Transverse colon (tissue), 4 donors: Measurements from ENCODE around the gene ERP27. TPM values are rescaled to one million over a fixed set of nuclear protein-coding genes. Genes with fewer than 3 reads are reported as not detected.

Source experiments
- DNase-seq: peaks from one replicate; pipeline ENCODE4 v3.0.0-alpha.2; 2019
- H3K27ac ChIP-seq, 4 donors: fragments of 200-600 bp; sonication (generic); 2 replicates each; pipeline ENCODE4 v1.5.1; 2016 to 2018; ENCODE audit warnings: inconsistent platforms in 4 of 4
- H3K27me3 ChIP-seq: fragments of 200-600 bp; sonication (generic); 2 replicates; pipeline ENCODE4 v1.5.1; 2017; ENCODE audit warnings: inconsistent platforms
- H3K36me3 ChIP-seq, 4 donors: fragments of 200-600 bp; sonication (generic); 2 replicates each; pipeline ENCODE4 v1.5.1; 2017 to 2019; ENCODE audit warnings: inconsistent platforms in 4 of 4
- H3K4me1 ChIP-seq, 4 donors: fragments of 200-600 bp; sonication (generic); 2 replicates each; pipeline ENCODE4 v1.5.1; 2017 to 2020; ENCODE audit warnings: inconsistent platforms in 4 of 4
- H3K4me3 ChIP-seq, 4 donors: fragments of 200-600 bp; sonication (generic); 1 replicate in 1 of 4; 2 replicates in 3 of 4; pipeline versions ENCODE4 v1.5.1 to v1.6.1; 2017 to 2019; ENCODE audit warnings: inconsistent platforms in 4 of 4
- H3K9me3 ChIP-seq, 2 donors: fragments of 200-600 bp; sonication (generic); 2 replicates each; pipeline ENCODE4 v1.5.1; 2017 to 2019; ENCODE audit warnings: inconsistent platforms in 2 of 2
- EP300 ChIP-seq: sonication (generic); formaldehyde crosslinking; IDR thresholded peaks from one replicate; pipeline ENCODE4 v1.6.1; 2017; ENCODE audit warnings: antibody characterized with exemption, low read depth
- POLR2A ChIP-seq: fragments of 450-650 bp; IDR thresholded peaks from one replicate; pipeline ENCODE4 v1.6.1; 2016; ENCODE audit warnings: antibody characterized with exemption, mild to moderate bottlenecking, moderate library complexity
- POLR2AphosphoS5 ChIP-seq, 3 donors: sonication (generic); formaldehyde crosslinking; IDR thresholded peaks; one replicate each; pipeline ENCODE4 v1.6.1; 2016; ENCODE audit warnings: antibody characterized with exemption in 3 of 3
- WGBS, 2 donors: methylation state at CpG; one replicate each; pipeline ENCODE4 v1.1.5; 2018; ENCODE audit warnings: low coverage in 1 of 2; 5-methylcytosine and 5-hydroxymethylcytosine counted together
- in situ Hi-C, 4 donors: fragments of 200-750 bp; cut with MboI; loops; one replicate each; pipeline versions ENCODE4 v1.15.0 to v1.15.1; 2017; ENCODE audit warnings: low sequenced_read_pairs in 3 of 4, low pct_ligation_motif_present in 1 of 4, low pct_unique_long_range_greater_than_20kb in 1 of 4
- intact Hi-C: fragments of 100-400 bp; cut with DNase I; formaldehyde crosslinking; loops from one replicate; pipeline ENCODE4 v1.15.1; 2023; ENCODE audit warnings: low total_unique reads
- total RNA-seq, 4 donors: library from RNA; depleted of rRNA; stranded (reverse); fragments of >200 nt; gene quantifications; one replicate each; pipeline ENCODE4 v1.1.0, GENCODE V29; 2016
- TF ChIP-seq, protein P1 (sequence below), 5 experiments: fragments of 200-600 bp in 3 of 5; fragments of 450-650 bp in 2 of 5; sonication (generic) in 3 of 5; IDR thresholded peaks; 1 replicate in 2 of 5; 2 replicates in 3 of 5; pipeline ENCODE4 v1.5.1; 2016 to 2017; ENCODE audit warnings: antibody characterized with exemption in 5 of 5, inconsistent platforms in 3 of 5, mild to moderate bottlenecking in 2 of 5, moderate library complexity in 1 of 5

Gene ERP27
- total RNA-seq, 4 donors from 2014 or later = 0.64 to 2.6 TPM; not detected in 2

DNA sequence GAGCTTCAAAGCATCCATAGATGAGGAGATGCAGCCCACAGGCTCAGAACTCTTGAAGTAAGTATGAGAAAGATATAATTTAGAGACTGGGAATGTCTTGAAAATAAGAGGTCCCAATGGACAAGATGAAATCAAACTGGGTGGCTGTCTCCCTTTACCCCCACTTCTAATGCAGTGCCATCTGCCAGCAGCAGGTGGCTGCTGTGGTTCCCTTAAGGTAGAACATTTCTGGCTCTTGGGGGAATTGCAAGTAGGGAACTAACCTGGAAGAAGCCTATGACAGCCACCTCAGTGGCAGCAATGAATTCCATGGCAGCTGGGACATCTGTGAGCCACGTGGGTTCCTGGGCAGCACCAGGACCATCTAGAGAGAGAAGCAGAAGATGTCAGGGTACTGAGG lies 648 bp downstream of the ERP27 start:
- Histone ChIP-seq H3K9me3 (no peaks in the 10 kb centered on the region), H3K36me3 (no peaks in the 10 kb centered on the region), H3K4me1 (peaks cover 0 to 14% (median 3%) of the 10 kb centered on the region in 4 donors), H3K27me3 (no peaks in the 10 kb centered on the region), H3K4me3 (no peak overlapping the region), H3K27ac (peak overlapping the region in 1 of 4 donors; percentile 30)
- DNase-seq = no peak
- TF ChIP-seq POLR2AphosphoS5 (IDR thresholded peaks at IDR 0.05) = no peak
- TF ChIP-seq, protein P1, sequence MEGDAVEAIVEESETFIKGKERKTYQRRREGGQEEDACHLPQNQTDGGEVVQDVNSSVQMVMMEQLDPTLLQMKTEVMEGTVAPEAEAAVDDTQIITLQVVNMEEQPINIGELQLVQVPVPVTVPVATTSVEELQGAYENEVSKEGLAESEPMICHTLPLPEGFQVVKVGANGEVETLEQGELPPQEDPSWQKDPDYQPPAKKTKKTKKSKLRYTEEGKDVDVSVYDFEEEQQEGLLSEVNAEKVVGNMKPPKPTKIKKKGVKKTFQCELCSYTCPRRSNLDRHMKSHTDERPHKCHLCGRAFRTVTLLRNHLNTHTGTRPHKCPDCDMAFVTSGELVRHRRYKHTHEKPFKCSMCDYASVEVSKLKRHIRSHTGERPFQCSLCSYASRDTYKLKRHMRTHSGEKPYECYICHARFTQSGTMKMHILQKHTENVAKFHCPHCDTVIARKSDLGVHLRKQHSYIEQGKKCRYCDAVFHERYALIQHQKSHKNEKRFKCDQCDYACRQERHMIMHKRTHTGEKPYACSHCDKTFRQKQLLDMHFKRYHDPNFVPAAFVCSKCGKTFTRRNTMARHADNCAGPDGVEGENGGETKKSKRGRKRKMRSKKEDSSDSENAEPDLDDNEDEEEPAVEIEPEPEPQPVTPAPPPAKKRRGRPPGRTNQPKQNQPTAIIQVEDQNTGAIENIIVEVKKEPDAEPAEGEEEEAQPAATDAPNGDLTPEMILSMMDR (IDR thresholded peaks at IDR 0.05) = no peak
- TF ChIP-seq EP300 = no peak
- intact Hi-C loops = no loop called here
- WGBS, 2 donors = 86% methylated on average over 1 of the region's 1 CpG; no CpG with 5 or more reads in 1 of the 2 donors
- in situ Hi-C loops = no loop called here

DNA sequence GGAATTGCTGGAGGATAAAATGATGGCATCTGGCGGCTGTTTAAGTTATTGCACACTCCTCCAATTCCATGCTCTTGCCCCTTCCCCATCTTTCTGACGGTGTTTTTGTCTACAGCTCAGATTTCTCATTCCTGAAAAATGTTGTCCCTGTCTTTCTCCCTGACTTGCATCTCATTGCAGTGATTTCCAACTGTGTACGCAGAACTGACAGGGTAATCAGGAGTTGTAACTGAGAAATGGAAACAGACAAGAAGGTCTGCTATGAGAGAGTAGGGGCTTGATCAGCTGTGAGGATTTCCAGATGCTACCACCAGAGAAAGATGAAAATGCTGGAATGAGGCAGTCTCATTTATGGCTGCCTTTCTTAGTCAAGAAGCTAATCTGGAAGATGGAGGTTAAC lies 1.3 kb downstream of the ERP27 start:
- no peak for DNase-seq
- Histone ChIP-seq H3K4me3 (no peak overlapping the region), H3K36me3 (no peaks in the 10 kb centered on the region), H3K4me1 (peaks cover 0 to 14% (median 3%) of the 10 kb centered on the region in 4 donors), H3K27me3 (no peaks in the 10 kb centered on the region), H3K27ac (peak overlapping the region in 1 of 4 donors; percentile 30), H3K9me3 (no peaks in the 10 kb centered on the region)
- in situ Hi-C loops = no loop called here
- intact Hi-C loops = no loop called here
- TF ChIP-seq EP300 (no peak), POLR2A (no peak), POLR2AphosphoS5 (IDR thresholded peaks at IDR 0.05) (no peak)
- TF ChIP-seq, protein P1 (IDR thresholded peaks at IDR 0.05) = no peak
- WGBS, 2 donors = 91 to 100% methylated on average over 3 of the region's 3 CpGs

DNA sequence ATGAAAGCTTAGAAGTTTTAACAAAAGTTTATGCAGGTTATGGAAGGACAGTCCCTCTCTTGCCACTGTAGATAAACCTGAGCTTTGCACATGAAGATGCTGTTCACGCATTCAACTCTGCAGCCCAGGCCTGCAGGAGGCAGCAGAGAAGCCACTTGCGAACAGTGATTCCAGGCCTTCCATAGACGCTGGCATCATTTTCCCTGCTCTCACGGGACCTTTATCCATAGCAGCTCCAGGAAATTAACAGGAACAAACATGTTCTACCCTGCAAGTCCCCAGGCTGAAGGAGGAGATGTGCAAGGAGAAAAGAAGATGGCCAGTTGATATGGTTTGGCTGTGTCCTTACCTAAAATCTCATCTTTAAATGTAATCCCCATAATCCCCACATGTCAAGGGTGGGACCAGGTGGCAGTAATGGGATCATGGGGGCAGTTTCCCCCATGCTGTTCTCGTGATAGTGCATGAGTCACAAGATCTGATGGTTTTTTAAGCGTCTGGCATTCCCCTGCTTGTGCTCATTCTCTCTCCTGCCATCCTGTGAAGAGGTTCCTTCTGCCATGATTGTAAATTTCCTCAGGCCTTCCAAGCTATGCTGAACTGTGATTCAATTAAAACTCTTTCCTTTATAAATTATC lies 2.0 kb downstream of the ERP27 start:
- no peak for DNase-seq
- TF ChIP-seq, protein P1 (IDR thresholded peaks at IDR 0.05) = no peak
- TF ChIP-seq EP300 (no peak), POLR2AphosphoS5 (IDR thresholded peaks at IDR 0.05) (no peak), POLR2A (no peak)
- 88 to 93% methylated on average over 3 to 6 of the region's 6 CpGs for WGBS, 2 donors
- Histone ChIP-seq H3K4me1 (peaks cover 0 to 14% (median 3%) of the 10 kb centered on the region in 4 donors), H3K27ac (peak overlapping the region in 1 of 4 donors; percentile 30), H3K36me3 (no peaks in the 10 kb centered on the region), H3K4me3 (no peak overlapping the region), H3K27me3 (no peaks in the 10 kb centered on the region), H3K9me3 (no peaks in the 10 kb centered on the region)
- in situ Hi-C loops (no loop called here), intact Hi-C loops (no loop called here)

DNA sequence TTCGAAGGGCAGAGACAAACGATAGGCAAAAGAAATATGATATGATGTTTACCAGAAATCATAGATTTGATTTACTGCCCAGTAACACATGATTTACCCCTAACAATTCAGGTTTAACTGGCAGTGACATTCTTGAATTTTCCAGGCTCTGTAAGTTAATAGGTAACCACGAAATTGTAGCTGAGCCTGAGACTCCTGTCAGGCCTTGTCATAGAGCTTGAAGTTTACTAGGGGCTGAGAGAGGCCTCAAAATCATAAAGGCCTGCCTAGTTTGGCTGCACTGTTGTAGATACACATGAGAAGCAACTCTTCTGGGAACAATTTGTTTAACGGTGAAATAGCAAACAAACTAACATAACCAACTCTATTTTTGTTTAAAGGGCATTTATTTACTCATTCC lies 3.3 kb downstream of the ERP27 start:
- H3K4me3 ChIP-seq = no peak overlapping the region
- peaks cover 0 to 21% (median 3%) of the 10 kb centered on the region in 4 donors for H3K4me1 ChIP-seq
- 47 to 64% methylated on average over 4 of the region's 4 CpGs for WGBS, 2 donors
- H3K9me3 ChIP-seq = no peaks in the 10 kb centered on the region
- in situ Hi-C loops = no loop called here
- H3K36me3 ChIP-seq = no peaks in the 10 kb centered on the region
- H3K27ac ChIP-seq = peak overlapping the region in 3 of 4 donors; percentile 13 to 45 (median 27)
- no peak for DNase-seq
- intact Hi-C loops = no loop called here
- no peaks in the 10 kb centered on the region for H3K27me3 ChIP-seq
- TF ChIP-seq POLR2A (no peak), EP300 (no peak), POLR2AphosphoS5 (IDR thresholded peaks at IDR 0.05) (no peak)
- TF ChIP-seq, protein P1 (IDR thresholded peaks at IDR 0.05) = no peak
